ENCODE measurements around the gene C17orf78.
"Not testable (repeated sequence)": the region's sequence is repeated elsewhere in the genome, so short reads cannot be mapped to it uniquely, and the experiment has no call there.

DNA sequence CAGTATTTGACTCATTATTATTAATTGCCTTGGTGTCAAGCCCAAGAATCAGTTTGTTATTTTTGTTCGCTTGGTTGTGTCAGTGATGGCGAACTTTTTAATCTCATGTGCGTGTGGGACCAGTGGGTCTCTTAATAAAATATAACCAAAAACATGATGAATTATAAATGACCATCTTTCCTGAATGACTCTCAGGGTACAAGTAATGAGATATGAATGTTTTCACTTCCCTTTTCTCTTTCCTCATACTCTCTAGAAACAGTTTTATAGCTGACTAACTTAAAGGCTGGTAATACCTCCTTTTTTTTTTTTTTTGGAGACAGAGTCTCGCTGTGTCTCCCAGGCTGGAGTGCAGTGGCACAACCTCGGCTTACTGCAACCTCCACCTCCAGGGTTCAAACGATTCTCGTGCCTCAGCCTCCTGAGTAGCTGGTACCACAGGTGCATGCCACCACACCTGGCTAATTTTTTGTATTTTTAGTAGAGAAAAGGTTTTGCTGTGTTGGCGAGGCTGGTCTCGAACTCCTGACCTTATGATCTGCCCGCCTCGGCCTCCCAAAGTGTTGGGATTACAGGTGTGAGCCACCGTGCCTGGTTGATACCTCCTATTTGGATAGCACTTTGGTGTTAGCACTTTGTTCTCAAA, 65.7 kb downstream of the C17orf78 start:
- not testable (repeated sequence) for TF ChIP-seq POLR2A (IDR thresholded peaks at IDR 0.05; ENCODE audit: control extremely low read depth in 1 of 2, low read depth in 2 of 2, low read length in 2 of 2); CTCF (IDR thresholded peaks at IDR 0.05; ENCODE audit: control extremely low read depth in 1 of 3, insufficient read depth in 1 of 3, low read depth in 1 of 3, low read length in 3 of 3); ZNF274 (IDR thresholded peaks at IDR 0.05; ENCODE audit: borderline replicate concordance, extremely low read depth, low read length)
- TF ChIP-seq, protein P1, sequence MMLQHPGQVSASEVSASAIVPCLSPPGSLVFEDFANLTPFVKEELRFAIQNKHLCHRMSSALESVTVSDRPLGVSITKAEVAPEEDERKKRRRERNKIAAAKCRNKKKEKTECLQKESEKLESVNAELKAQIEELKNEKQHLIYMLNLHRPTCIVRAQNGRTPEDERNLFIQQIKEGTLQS (IDR thresholded peaks at IDR 0.05; ENCODE audit: insufficient read depth, low read depth, low read length) = not testable (repeated sequence)

Measured in H1 (cell line).